RWPE2 (cell line): ENCODE measurements around the gene APLP2.

Source experiments
- ATAC-seq: fragments of 200-7000 bp; cut with Tn5 transposase; 3 replicates; pipeline ENCODE4 v1.9.1; 2021; ENCODE audit warnings: low read depth
- DNase-seq: peaks from one replicate; pipeline ENCODE4 v3.0.0-alpha.2; 2020; ENCODE audit warnings: low spot score
- H3K27ac ChIP-seq: fragments of 450-650 bp; 2 replicates; pipeline ENCODE4 v1.5.1; 2017; ENCODE audit warnings: mild to moderate bottlenecking; ENCODE audit not compliant: poor library complexity, severe bottlenecking
- H3K27me3 ChIP-seq: fragments of 250-450 bp; sonication (Bioruptor Pico); 2 replicates; pipeline ENCODE4 v1.5.1; 2021; ENCODE audit warnings: mild to moderate bottlenecking, moderate library complexity; ENCODE audit not compliant: insufficient read depth, poor library complexity, severe bottlenecking
- H3K36me3 ChIP-seq: fragments of 250-450 bp; sonication (Bioruptor Pico); 2 replicates; pipeline ENCODE4 v1.5.1; 2020; ENCODE audit warnings: low read depth, mild to moderate bottlenecking, moderate library complexity
- H3K4me1 ChIP-seq: fragments of 250-450 bp; sonication (Bioruptor Pico); 2 replicates; pipeline ENCODE4 v1.5.1; 2021; ENCODE audit warnings: mild to moderate bottlenecking, moderate library complexity; ENCODE audit not compliant: insufficient read depth, poor library complexity, severe bottlenecking
- H3K4me3 ChIP-seq: fragments of 250-450 bp; sonication (Bioruptor Pico); 2 replicates; pipeline ENCODE4 v1.5.1; 2021; ENCODE audit warnings: mild to moderate bottlenecking, moderate library complexity; ENCODE audit not compliant: severe bottlenecking
- H3K9me3 ChIP-seq: fragments of 250-450 bp; sonication (Bioruptor Pico); 2 replicates; pipeline ENCODE4 v1.5.1; 2021; ENCODE audit warnings: mild to moderate bottlenecking, moderate library complexity; ENCODE audit not compliant: severe bottlenecking
- CTCF ChIP-seq: fragments of 450-650 bp; IDR thresholded peaks from one replicate; pipeline ENCODE4 v1.5.1; 2017; ENCODE audit warnings: mild to moderate bottlenecking, moderate library complexity; ENCODE audit not compliant: poor library complexity, severe bottlenecking

Gene APLP2

GRCh38 chr11:130062026-130062425, 7.7 kb upstream of the APLP2 start:
- TF ChIP-seq CTCF: no peak
- H3K4me3 ChIP-seq: no peak overlapping the region
- no peaks in the 10 kb centered on the region for H3K9me3 ChIP-seq
- no peak overlapping the region for H3K27ac ChIP-seq
- DNase-seq (no peak), ATAC-seq (no peak)
- no peaks in the 10 kb centered on the region for H3K27me3 ChIP-seq
- no peaks in the 10 kb centered on the region for H3K36me3 ChIP-seq
- H3K4me1 ChIP-seq: no peaks in the 10 kb centered on the region

GRCh38 chr11:130063451-130063850, 6.2 kb upstream of the APLP2 start:
- Histone ChIP-seq H3K9me3 (no peaks in the 10 kb centered on the region), H3K4me3 (no peak overlapping the region), H3K4me1 (no peaks in the 10 kb centered on the region), H3K27me3 (no peaks in the 10 kb centered on the region), H3K27ac (no peak overlapping the region), H3K36me3 (no peaks in the 10 kb centered on the region)
- no peak for TF ChIP-seq CTCF
- ATAC-seq: no peak
- no peak for DNase-seq

GRCh38 chr11:130064596-130064995, 5.1 kb upstream of the APLP2 start:
- Histone ChIP-seq H3K27ac (no peak overlapping the region), H3K4me3 (no peak overlapping the region), H3K27me3 (no peaks in the 10 kb centered on the region), H3K9me3 (no peaks in the 10 kb centered on the region), H3K36me3 (no peaks in the 10 kb centered on the region), H3K4me1 (no peaks in the 10 kb centered on the region)
- TF ChIP-seq CTCF: no peak
- DNase-seq (no peak), ATAC-seq (no peak)

GRCh38 chr11:130066338-130066737, 3.4 kb upstream of the APLP2 start:
- H3K27ac ChIP-seq: no peak overlapping the region
- TF ChIP-seq CTCF: no peak
- no peaks in the 10 kb centered on the region for H3K36me3 ChIP-seq
- no peaks in the 10 kb centered on the region for H3K27me3 ChIP-seq
- ATAC-seq (no peak), DNase-seq (no peak)
- no peaks in the 10 kb centered on the region for H3K4me1 ChIP-seq
- no peak overlapping the region for H3K4me3 ChIP-seq
- no peaks in the 10 kb centered on the region for H3K9me3 ChIP-seq

- DNase-seq (no peak), ATAC-seq (peak; percentile 1; the same call in 1 of the 3 replicates)
- no peaks in the 10 kb centered on the region for H3K36me3 ChIP-seq
- H3K27me3 ChIP-seq: no peaks in the 10 kb centered on the region
- H3K27ac ChIP-seq: peak overlapping the region; percentile 71
- H3K4me1 ChIP-seq: peaks cover 16% of the 10 kb centered on the region
- H3K4me3 ChIP-seq: peak overlapping the region; percentile 82
- H3K9me3 ChIP-seq: no peaks in the 10 kb centered on the region
- no peak for TF ChIP-seq CTCF
These were observed 1.1 kb upstream of the APLP2 start for GRCh38 chr11:130068546-130068985.
